Measurements from ENCODE around the gene APLF.
A peak's percentile ranks its signal among the peaks of the same experiment; 100 is the strongest.

The APLF gene

GRCh38 chr2:68465081-68465916 is 2.1 kb upstream of the APLF start:
- DNase-seq (ENCODE audit: low read depth), result no peak
- no peaks in the 10 kb centered on the region for H3K36me3 ChIP-seq (ENCODE audit: control insufficient read depth, insufficient read depth, low read length, severe bottlenecking)
- peaks cover 28% of the 10 kb centered on the region for H3K4me1 ChIP-seq (ENCODE audit: control insufficient read depth, insufficient read depth, low read length)
- no peak overlapping the region for H3K9ac ChIP-seq (ENCODE audit: low read length)
- H3K4me3 ChIP-seq (ENCODE audit: low read length), result no peak overlapping the region
- H3K27me3 ChIP-seq (replicated peaks; ENCODE audit: control insufficient read depth, insufficient read depth, low read length), result no peaks in the 10 kb centered on the region
- H3K9me3 ChIP-seq (ENCODE audit: control insufficient read depth, low read length), result no peaks in the 10 kb centered on the region

- Histone ChIP-seq H3K4me1 (ENCODE audit: control insufficient read depth, insufficient read depth, low read length) (peaks cover 28% of the 10 kb centered on the region), H3K36me3 (ENCODE audit: control insufficient read depth, insufficient read depth, low read length, severe bottlenecking) (no peaks in the 10 kb centered on the region), H3K9me3 (ENCODE audit: control insufficient read depth, low read length) (no peaks in the 10 kb centered on the region), H3K27me3 (replicated peaks; ENCODE audit: control insufficient read depth, insufficient read depth, low read length) (no peaks in the 10 kb centered on the region), H3K9ac (ENCODE audit: low read length) (peak overlapping the region; percentile 89), H3K4me3 (ENCODE audit: low read length) (peak overlapping the region; percentile 95)
- DNase-seq (ENCODE audit: low read depth), result peak; percentile 70
These were observed 1.0 kb upstream of the APLF start for GRCh38 chr2:68466361-68466777.

GRCh38 chr2:68466778-68467076 is 658 bp upstream of the APLF start:
- Histone ChIP-seq H3K36me3 (ENCODE audit: control insufficient read depth, insufficient read depth, low read length, severe bottlenecking) (no peaks in the 10 kb centered on the region), H3K27me3 (replicated peaks; ENCODE audit: control insufficient read depth, insufficient read depth, low read length) (no peaks in the 10 kb centered on the region), H3K9me3 (ENCODE audit: control insufficient read depth, low read length) (no peaks in the 10 kb centered on the region), H3K4me3 (ENCODE audit: low read length) (peak overlapping the region; percentile 95), H3K4me1 (ENCODE audit: control insufficient read depth, insufficient read depth, low read length) (peaks cover 28% of the 10 kb centered on the region), H3K9ac (ENCODE audit: low read length) (peak overlapping the region; percentile 89)
- DNase-seq (ENCODE audit: low read depth), result no peak

GRCh38 chr2:68468801-68469200 is 1.4 kb downstream of the APLF start:
- no peak overlapping the region for H3K9ac ChIP-seq (ENCODE audit: low read length)
- no peaks in the 10 kb centered on the region for H3K36me3 ChIP-seq (ENCODE audit: control insufficient read depth, insufficient read depth, low read length, severe bottlenecking)
- no peaks in the 10 kb centered on the region for H3K27me3 ChIP-seq (replicated peaks; ENCODE audit: control insufficient read depth, insufficient read depth, low read length)
- DNase-seq (ENCODE audit: low read depth), result no peak
- peak overlapping the region; percentile 95 for H3K4me3 ChIP-seq (ENCODE audit: low read length)
- peaks cover 28% of the 10 kb centered on the region for H3K4me1 ChIP-seq (ENCODE audit: control insufficient read depth, insufficient read depth, low read length)
- no peaks in the 10 kb centered on the region for H3K9me3 ChIP-seq (ENCODE audit: control insufficient read depth, low read length)

GRCh38 chr2:68469935-68470334 is 2.5 kb downstream of the APLF start:
- DNase-seq (ENCODE audit: low read depth), result peak; percentile 41
- Histone ChIP-seq H3K4me3 (ENCODE audit: low read length) (no peak overlapping the region), H3K9ac (ENCODE audit: low read length) (no peak overlapping the region), H3K4me1 (ENCODE audit: control insufficient read depth, insufficient read depth, low read length) (peaks cover 28% of the 10 kb centered on the region), H3K36me3 (ENCODE audit: control insufficient read depth, insufficient read depth, low read length, severe bottlenecking) (no peaks in the 10 kb centered on the region), H3K9me3 (ENCODE audit: control insufficient read depth, low read length) (no peaks in the 10 kb centered on the region), H3K27me3 (replicated peaks; ENCODE audit: control insufficient read depth, insufficient read depth, low read length) (no peaks in the 10 kb centered on the region)

GRCh38 chr2:68471385-68471784 is 4.0 kb downstream of the APLF start:
- H3K36me3 ChIP-seq (ENCODE audit: control insufficient read depth, insufficient read depth, low read length, severe bottlenecking), result no peaks in the 10 kb centered on the region
- peaks cover 27% of the 10 kb centered on the region for H3K4me1 ChIP-seq (ENCODE audit: control insufficient read depth, insufficient read depth, low read length)
- H3K27me3 ChIP-seq (replicated peaks; ENCODE audit: control insufficient read depth, insufficient read depth, low read length), result no peaks in the 10 kb centered on the region
- no peaks in the 10 kb centered on the region for H3K9me3 ChIP-seq (ENCODE audit: control insufficient read depth, low read length)
- no peak overlapping the region for H3K9ac ChIP-seq (ENCODE audit: low read length)
- H3K4me3 ChIP-seq (ENCODE audit: low read length), result no peak overlapping the region
- no peak for DNase-seq (ENCODE audit: low read depth)

- Histone ChIP-seq H3K4me3 (ENCODE audit: low read length) (no peak overlapping the region), H3K9ac (ENCODE audit: low read length) (no peak overlapping the region), H3K9me3 (ENCODE audit: control insufficient read depth, low read length) (no peaks in the 10 kb centered on the region), H3K27me3 (replicated peaks; ENCODE audit: control insufficient read depth, insufficient read depth, low read length) (no peaks in the 10 kb centered on the region), H3K4me1 (ENCODE audit: control insufficient read depth, insufficient read depth, low read length) (peaks cover 27% of the 10 kb centered on the region), H3K36me3 (ENCODE audit: control insufficient read depth, insufficient read depth, low read length, severe bottlenecking) (no peaks in the 10 kb centered on the region)
- DNase-seq (ENCODE audit: low read depth), result no peak
These were observed 5.5 kb downstream of the APLF start for GRCh38 chr2:68472796-68473414.

- no peak overlapping the region for H3K9ac ChIP-seq (ENCODE audit: low read length)
- no peak for DNase-seq (ENCODE audit: low read depth)
- no peaks in the 10 kb centered on the region for H3K9me3 ChIP-seq (ENCODE audit: control insufficient read depth, low read length)
- no peaks in the 10 kb centered on the region for H3K27me3 ChIP-seq (replicated peaks; ENCODE audit: control insufficient read depth, insufficient read depth, low read length)
- peaks cover 6% of the 10 kb centered on the region for H3K4me1 ChIP-seq (ENCODE audit: control insufficient read depth, insufficient read depth, low read length)
- no peaks in the 10 kb centered on the region for H3K36me3 ChIP-seq (ENCODE audit: control insufficient read depth, insufficient read depth, low read length, severe bottlenecking)
- no peak overlapping the region for H3K4me3 ChIP-seq (ENCODE audit: low read length)
These were observed 7.7 kb downstream of the APLF start for GRCh38 chr2:68475110-68475509.

GRCh38 chr2:68475576-68475975 is 8.2 kb downstream of the APLF start:
- no peak overlapping the region for H3K4me3 ChIP-seq (ENCODE audit: low read length)
- no peak for DNase-seq (ENCODE audit: low read depth)
- H3K9ac ChIP-seq (ENCODE audit: low read length), result no peak overlapping the region
- no peaks in the 10 kb centered on the region for H3K27me3 ChIP-seq (replicated peaks; ENCODE audit: control insufficient read depth, insufficient read depth, low read length)
- no peaks in the 10 kb centered on the region for H3K9me3 ChIP-seq (ENCODE audit: control insufficient read depth, low read length)
- peaks cover 5% of the 10 kb centered on the region for H3K4me1 ChIP-seq (ENCODE audit: control insufficient read depth, insufficient read depth, low read length)
- no peaks in the 10 kb centered on the region for H3K36me3 ChIP-seq (ENCODE audit: control insufficient read depth, insufficient read depth, low read length, severe bottlenecking)

- H3K4me1 ChIP-seq (ENCODE audit: control insufficient read depth, insufficient read depth, low read length), result peaks cover 5% of the 10 kb centered on the region
- H3K36me3 ChIP-seq (ENCODE audit: control insufficient read depth, insufficient read depth, low read length, severe bottlenecking), result no peaks in the 10 kb centered on the region
- H3K4me3 ChIP-seq (ENCODE audit: low read length), result no peak overlapping the region
- H3K27me3 ChIP-seq (replicated peaks; ENCODE audit: control insufficient read depth, insufficient read depth, low read length), result no peaks in the 10 kb centered on the region
- no peak overlapping the region for H3K9ac ChIP-seq (ENCODE audit: low read length)
- DNase-seq (ENCODE audit: low read depth), result no peak
- no peaks in the 10 kb centered on the region for H3K9me3 ChIP-seq (ENCODE audit: control insufficient read depth, low read length)
These were observed 9.1 kb downstream of the APLF start for GRCh38 chr2:68476454-68476853.

- H3K4me3 ChIP-seq (ENCODE audit: low read length), result no peak overlapping the region
- H3K9me3 ChIP-seq (ENCODE audit: control insufficient read depth, low read length), result no peaks in the 10 kb centered on the region
- H3K4me1 ChIP-seq (ENCODE audit: control insufficient read depth, insufficient read depth, low read length), result peaks cover 9% of the 10 kb centered on the region
- no peak for DNase-seq (ENCODE audit: low read depth)
- H3K9ac ChIP-seq (ENCODE audit: low read length), result no peak overlapping the region
- no peaks in the 10 kb centered on the region for H3K27me3 ChIP-seq (replicated peaks; ENCODE audit: control insufficient read depth, insufficient read depth, low read length)
- H3K36me3 ChIP-seq (ENCODE audit: control insufficient read depth, insufficient read depth, low read length, severe bottlenecking), result no peaks in the 10 kb centered on the region
These were observed 11.3 kb downstream of the APLF start for GRCh38 chr2:68478688-68479087.

All from adipocyte (in vitro differentiated cells).